Measurements from ENCODE around the gene DSCAM.

DSCAM gene

GRCh38 chr21:40250514-40251294, 596.3 kb downstream of the DSCAM start:
- H3K27me3 ChIP-seq (ENCODE audit: insufficient read depth, low read length) = no peaks in the 10 kb centered on the region
- H3K36me3 ChIP-seq (ENCODE audit: insufficient read depth, low read length) = no peaks in the 10 kb centered on the region
- H3K9me3 ChIP-seq (ENCODE audit: insufficient read depth, low read depth, low read length) = peaks cover 18% of the 10 kb centered on the region
- no peak overlapping the region for H3K4me3 ChIP-seq (ENCODE audit: low read length)
- no peak overlapping the region for H3K9ac ChIP-seq (ENCODE audit: low read depth, low read length)
- H3K27ac ChIP-seq (ENCODE audit: low read depth, low read length) = no peak overlapping the region
- H3K4me1 ChIP-seq (ENCODE audit: insufficient read depth, low read length) = no peaks in the 10 kb centered on the region
- WGBS = 94% methylated on average over 7 of the region's 7 CpGs

DNA sequence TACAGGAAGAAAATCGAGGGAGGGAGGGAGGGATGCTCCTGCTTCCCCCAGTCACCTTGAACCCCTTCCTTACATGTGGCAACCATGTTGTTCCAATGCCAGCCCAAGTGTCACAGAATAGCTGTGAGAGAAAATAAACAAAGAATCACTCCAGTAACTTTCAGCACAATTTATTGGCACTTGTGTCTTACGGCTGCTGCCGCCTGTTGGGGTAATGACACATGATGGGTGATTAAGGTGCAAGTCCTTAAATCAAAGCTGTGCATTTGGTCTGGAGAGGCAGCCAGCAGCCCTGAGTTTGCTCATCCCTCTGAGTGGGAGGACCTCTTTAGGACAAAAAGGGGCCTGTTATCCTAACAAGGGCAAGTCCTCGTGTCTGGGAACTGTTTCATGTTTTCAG, 602.0 kb downstream of the DSCAM start:
- no peak overlapping the region for H3K27ac ChIP-seq (ENCODE audit: low read depth, low read length)
- H3K27me3 ChIP-seq (ENCODE audit: insufficient read depth, low read length) = no peaks in the 10 kb centered on the region
- WGBS = 89% methylated on average over 3 of the region's 4 CpGs
- no peaks in the 10 kb centered on the region for H3K4me1 ChIP-seq (ENCODE audit: insufficient read depth, low read length)
- H3K36me3 ChIP-seq (ENCODE audit: insufficient read depth, low read length) = no peaks in the 10 kb centered on the region
- no peak overlapping the region for H3K9ac ChIP-seq (ENCODE audit: low read depth, low read length)
- no peak overlapping the region for H3K4me3 ChIP-seq (ENCODE audit: low read length)
- H3K9me3 ChIP-seq (ENCODE audit: insufficient read depth, low read depth, low read length) = peaks cover 9% of the 10 kb centered on the region; the same call in 1 of the 2 replicates

GRCh38 chr21:40243685-40244084, 603.3 kb downstream of the DSCAM start:
- WGBS = 94% methylated on average over 4 of the region's 5 CpGs
- H3K9me3 ChIP-seq (ENCODE audit: insufficient read depth, low read depth, low read length) = peaks cover 8% of the 10 kb centered on the region; the same call in 1 of the 2 replicates
- H3K4me3 ChIP-seq (ENCODE audit: low read length) = no peak overlapping the region
- H3K4me1 ChIP-seq (ENCODE audit: insufficient read depth, low read length) = no peaks in the 10 kb centered on the region
- H3K9ac ChIP-seq (ENCODE audit: low read depth, low read length) = no peak overlapping the region
- no peaks in the 10 kb centered on the region for H3K36me3 ChIP-seq (ENCODE audit: insufficient read depth, low read length)
- no peak overlapping the region for H3K27ac ChIP-seq (ENCODE audit: low read depth, low read length)
- no peaks in the 10 kb centered on the region for H3K27me3 ChIP-seq (ENCODE audit: insufficient read depth, low read length)

GRCh38 chr21:40242586-40243265, 604.2 kb downstream of the DSCAM start:
- 93% methylated on average over 3 of the region's 3 CpGs for WGBS

DNA sequence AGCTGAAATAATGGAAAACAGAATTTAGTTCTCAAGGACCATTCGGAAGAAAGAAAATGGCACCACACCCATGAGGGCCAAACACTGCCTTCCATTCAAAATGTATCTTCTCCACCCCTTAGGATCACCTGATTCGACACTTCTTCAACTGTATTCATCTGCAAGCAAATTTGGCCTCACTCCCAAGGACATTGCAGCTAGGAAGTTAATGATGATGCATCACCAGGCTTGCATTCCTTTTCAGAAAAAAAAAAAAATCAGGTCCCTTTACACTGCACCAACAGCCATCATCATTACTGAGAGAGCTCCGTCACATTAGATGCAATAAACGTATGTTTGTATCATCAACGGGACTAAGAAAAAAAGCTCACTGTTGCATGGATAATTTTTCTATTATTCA, 611.4 kb downstream of the DSCAM start:
- 73% methylated on average over 5 of the region's 5 CpGs for WGBS
- no peak overlapping the region for H3K27ac ChIP-seq (ENCODE audit: low read depth, low read length)

More at GRCh38 chr21:40242586-40243265, 604.2 kb downstream of the DSCAM start:
- H3K36me3 ChIP-seq (ENCODE audit: insufficient read depth, low read length) = no peaks in the 10 kb centered on the region
- H3K27me3 ChIP-seq (ENCODE audit: insufficient read depth, low read length) = no peaks in the 10 kb centered on the region
- H3K27ac ChIP-seq (ENCODE audit: low read depth, low read length) = no peak overlapping the region
- H3K9me3 ChIP-seq (ENCODE audit: insufficient read depth, low read depth, low read length) = peaks cover 4% of the 10 kb centered on the region; the same call in 1 of the 2 replicates
- H3K9ac ChIP-seq (ENCODE audit: low read depth, low read length) = no peak overlapping the region
- no peak overlapping the region for H3K4me3 ChIP-seq (ENCODE audit: low read length)
- no peaks in the 10 kb centered on the region for H3K4me1 ChIP-seq (ENCODE audit: insufficient read depth, low read length)

GRCh38 chr21:40231979-40232378, 615.0 kb downstream of the DSCAM start:
- H3K27me3 ChIP-seq (ENCODE audit: insufficient read depth, low read length) = no peaks in the 10 kb centered on the region
- H3K4me3 ChIP-seq (ENCODE audit: low read length) = no peak overlapping the region
- peaks cover 8% of the 10 kb centered on the region; the same call in 1 of the 2 replicates for H3K4me1 ChIP-seq (ENCODE audit: insufficient read depth, low read length)
- H3K9ac ChIP-seq (ENCODE audit: low read depth, low read length) = no peak overlapping the region
- H3K36me3 ChIP-seq (ENCODE audit: insufficient read depth, low read length) = no peaks in the 10 kb centered on the region
- H3K27ac ChIP-seq (ENCODE audit: low read depth, low read length) = no peak overlapping the region
- H3K9me3 ChIP-seq (ENCODE audit: insufficient read depth, low read depth, low read length) = no peaks in the 10 kb centered on the region
- 98% methylated on average over 2 of the region's 2 CpGs for whole genome bisulfite sequencing

More for the DNA sequence above, 611.4 kb downstream of the DSCAM start:
- H3K36me3 ChIP-seq (ENCODE audit: insufficient read depth, low read length) = no peaks in the 10 kb centered on the region
- no peak overlapping the region for H3K4me3 ChIP-seq (ENCODE audit: low read length)
- H3K9ac ChIP-seq (ENCODE audit: low read depth, low read length) = no peak overlapping the region
- no peaks in the 10 kb centered on the region for H3K9me3 ChIP-seq (ENCODE audit: insufficient read depth, low read depth, low read length)
- no peaks in the 10 kb centered on the region for H3K27me3 ChIP-seq (ENCODE audit: insufficient read depth, low read length)
- no peaks in the 10 kb centered on the region for H3K4me1 ChIP-seq (ENCODE audit: insufficient read depth, low read length)

DNA sequence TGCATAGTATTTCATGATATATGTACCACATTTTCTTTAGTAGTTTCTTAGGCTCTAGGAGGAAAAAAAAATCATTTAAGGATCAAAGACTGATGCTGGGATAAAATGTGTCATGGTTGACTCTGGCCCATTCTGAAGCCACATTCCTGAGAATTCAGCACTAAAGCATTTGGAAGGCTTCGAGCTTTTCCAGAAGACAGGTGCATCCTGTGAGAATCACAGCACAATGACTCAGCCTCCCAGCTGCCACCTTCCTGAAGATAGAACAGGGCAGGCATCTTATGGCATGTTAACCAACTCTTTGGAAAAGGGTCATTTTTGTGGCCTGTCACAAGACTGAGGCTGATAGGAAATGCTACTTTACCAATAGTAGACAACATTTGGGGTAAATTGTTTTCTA, 619.9 kb downstream of the DSCAM start:
- H3K9ac ChIP-seq (ENCODE audit: low read depth, low read length) = no peak overlapping the region
- no peaks in the 10 kb centered on the region for H3K27me3 ChIP-seq (ENCODE audit: insufficient read depth, low read length)
- no peaks in the 10 kb centered on the region for H3K36me3 ChIP-seq (ENCODE audit: insufficient read depth, low read length)
- peaks cover 8% of the 10 kb centered on the region; the same call in 1 of the 2 replicates for H3K4me1 ChIP-seq (ENCODE audit: insufficient read depth, low read length)
- H3K4me3 ChIP-seq (ENCODE audit: low read length) = no peak overlapping the region
- H3K9me3 ChIP-seq (ENCODE audit: insufficient read depth, low read depth, low read length) = no peaks in the 10 kb centered on the region
- 98% methylated on average over 1 of the region's 1 CpG for WGBS
- no peak overlapping the region for H3K27ac ChIP-seq (ENCODE audit: low read depth, low read length)

DNA sequence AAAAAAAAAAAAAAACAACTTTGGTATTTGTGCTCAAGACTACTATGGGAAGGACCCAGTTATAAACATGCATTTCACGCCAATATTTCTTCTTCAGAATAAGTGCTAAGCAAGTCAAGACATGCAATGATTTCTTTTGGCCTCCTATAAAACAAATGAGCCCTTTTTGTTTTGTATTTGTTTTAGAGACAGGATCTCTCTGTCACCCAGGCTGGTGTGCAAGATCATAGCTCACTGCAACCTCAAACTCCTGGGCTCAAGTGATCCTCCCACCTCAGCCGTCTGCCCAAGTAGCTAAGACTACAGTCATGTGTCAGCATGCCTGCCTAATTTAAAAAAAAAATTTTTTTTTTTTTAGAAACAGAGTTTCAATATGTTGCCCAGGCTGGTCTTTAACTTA, 631.0 kb downstream of the DSCAM start:
- H3K9me3 ChIP-seq (ENCODE audit: insufficient read depth, low read depth, low read length) = no peaks in the 10 kb centered on the region
- no peak overlapping the region for H3K27ac ChIP-seq (ENCODE audit: low read depth, low read length)
- no peaks in the 10 kb centered on the region for H3K36me3 ChIP-seq (ENCODE audit: insufficient read depth, low read length)
- no peaks in the 10 kb centered on the region for H3K4me1 ChIP-seq (ENCODE audit: insufficient read depth, low read length)
- 91% methylated on average over 2 of the region's 2 CpGs for WGBS
- H3K9ac ChIP-seq (ENCODE audit: low read depth, low read length) = no peak overlapping the region
- no peak overlapping the region for H3K4me3 ChIP-seq (ENCODE audit: low read length)
- H3K27me3 ChIP-seq (ENCODE audit: insufficient read depth, low read length) = no peaks in the 10 kb centered on the region

DNA sequence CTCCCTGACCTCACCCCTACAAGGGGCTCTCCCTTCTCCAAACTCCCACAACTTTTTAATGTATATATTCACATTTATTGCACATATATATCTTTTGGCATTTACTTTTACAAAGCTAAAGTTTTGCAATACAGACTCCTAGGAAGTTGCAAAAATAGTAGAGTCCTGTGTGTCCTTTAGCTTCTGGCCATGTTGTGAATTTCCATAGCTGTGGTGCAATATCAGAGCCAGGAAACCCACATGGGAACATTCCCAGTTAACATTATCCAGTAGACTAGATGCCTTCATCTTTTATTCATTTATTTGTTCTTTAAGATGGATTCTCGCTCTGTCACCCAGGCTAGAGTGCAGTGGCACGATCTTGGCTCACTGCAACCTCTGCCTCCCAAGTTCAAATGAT, 636.7 kb downstream of the DSCAM start:
- Histone ChIP-seq H3K27ac (ENCODE audit: low read depth, low read length) (no peak overlapping the region), H3K4me1 (ENCODE audit: insufficient read depth, low read length) (no peaks in the 10 kb centered on the region), H3K36me3 (ENCODE audit: insufficient read depth, low read length) (no peaks in the 10 kb centered on the region), H3K9ac (ENCODE audit: low read depth, low read length) (no peak overlapping the region), H3K4me3 (ENCODE audit: low read length) (no peak overlapping the region), H3K27me3 (ENCODE audit: insufficient read depth, low read length) (no peaks in the 10 kb centered on the region), H3K9me3 (ENCODE audit: insufficient read depth, low read depth, low read length) (no peaks in the 10 kb centered on the region)
- 100% methylated on average over 2 of the region's 2 CpGs for WGBS

- H3K4me3 ChIP-seq (ENCODE audit: low read length) = no peak overlapping the region
- no peaks in the 10 kb centered on the region for H3K4me1 ChIP-seq (ENCODE audit: insufficient read depth, low read length)
- no peak overlapping the region for H3K9ac ChIP-seq (ENCODE audit: low read depth, low read length)
- no peaks in the 10 kb centered on the region for H3K36me3 ChIP-seq (ENCODE audit: insufficient read depth, low read length)
- WGBS = 93% methylated on average over 5 of the region's 5 CpGs
- no peaks in the 10 kb centered on the region for H3K9me3 ChIP-seq (ENCODE audit: insufficient read depth, low read depth, low read length)
- H3K27me3 ChIP-seq (ENCODE audit: insufficient read depth, low read length) = no peaks in the 10 kb centered on the region
- H3K27ac ChIP-seq (ENCODE audit: low read depth, low read length) = no peak overlapping the region
Observed at GRCh38 chr21:40208948-40209345, 638.0 kb downstream of the DSCAM start.

DNA sequence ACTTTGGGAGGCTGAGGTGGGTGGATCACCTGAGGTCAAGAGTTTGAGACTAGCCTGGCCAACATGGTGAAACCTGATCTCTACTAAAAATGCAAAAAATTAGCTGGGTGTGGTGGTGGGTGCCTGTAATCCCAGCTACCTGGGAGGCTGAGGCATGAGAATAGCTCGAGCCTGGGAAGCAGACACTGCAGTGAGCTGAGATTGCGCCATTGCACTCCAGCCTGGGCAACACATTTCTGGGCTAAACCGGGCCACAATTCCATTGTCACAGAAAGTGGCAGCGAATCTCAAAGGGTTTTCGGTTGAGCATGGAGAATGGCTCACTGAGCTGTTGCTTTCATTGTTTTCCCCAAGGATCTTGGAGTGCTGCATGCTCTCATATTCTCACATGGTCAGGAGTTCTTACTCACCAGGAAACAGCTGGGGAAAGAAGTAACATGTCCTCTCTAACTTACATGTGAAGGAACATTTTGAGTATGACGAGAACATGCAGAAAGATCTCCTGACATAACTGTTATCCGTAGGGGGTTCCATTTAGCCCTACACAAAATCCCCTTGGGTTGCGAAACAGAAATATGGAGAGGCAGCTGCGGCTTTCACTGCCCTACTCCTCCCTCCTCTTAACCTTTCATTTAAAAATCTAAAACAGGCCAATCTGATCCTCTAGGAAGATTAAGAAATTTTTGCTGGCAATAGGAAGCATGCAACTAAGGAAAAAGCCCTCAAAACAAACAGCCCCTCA, 638.6 kb downstream of the DSCAM start:
- H3K36me3 ChIP-seq (ENCODE audit: insufficient read depth, low read length) = no peaks in the 10 kb centered on the region
- H3K4me1 ChIP-seq (ENCODE audit: insufficient read depth, low read length) = no peaks in the 10 kb centered on the region
- H3K9ac ChIP-seq (ENCODE audit: low read depth, low read length) = no peak overlapping the region
- no peaks in the 10 kb centered on the region for H3K9me3 ChIP-seq (ENCODE audit: insufficient read depth, low read depth, low read length)
- H3K4me3 ChIP-seq (ENCODE audit: low read length) = no peak overlapping the region
- no peaks in the 10 kb centered on the region for H3K27me3 ChIP-seq (ENCODE audit: insufficient read depth, low read length)
- no peak overlapping the region for H3K27ac ChIP-seq (ENCODE audit: low read depth, low read length)
- WGBS = 96% methylated on average over 9 of the region's 9 CpGs

All from HUES64 (cell line).